T1000 (cell line): ENCODE results near the gene PRKCH.

Experiments
- DNase-seq: peaks from one replicate; lab custom pipeline; 2025; ENCODE audit warnings: mixed read lengths; lab: John Stamatoyannopoulos, UW

PRKCH gene

DNA sequence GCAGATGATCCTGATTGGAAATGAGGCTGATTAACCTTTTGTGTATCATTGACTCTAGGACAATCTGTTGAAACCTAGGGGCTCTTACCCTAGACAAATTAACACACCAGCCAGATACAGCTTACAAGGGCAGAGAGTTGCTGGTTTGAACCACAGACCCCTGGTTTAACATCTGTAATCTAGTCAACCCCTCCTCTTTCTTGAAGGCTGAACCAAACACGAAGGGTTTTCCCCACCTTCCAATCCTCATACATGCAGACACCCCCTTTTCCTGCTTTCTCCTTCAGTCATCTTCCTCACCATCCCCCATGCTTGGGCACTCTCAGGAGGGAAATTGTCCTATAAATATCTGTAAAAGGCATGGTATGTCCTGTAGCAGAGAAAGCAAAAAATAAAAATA lies 247.9 kb downstream of the PRKCH start:
- DNase-seq, result no peak

- peak; percentile 35 for DNase-seq
Observed at GRCh38 chr14:61569812-61570548, 248.6 kb downstream of the PRKCH start.

GRCh38 chr14:61570549-61571290 lies 249.3 kb downstream of the PRKCH start:
- DNase-seq, result no peak

- DNase-seq, result no peak
Observed at GRCh38 chr14:61571917-61572316, 250.5 kb downstream of the PRKCH start.

DNA sequence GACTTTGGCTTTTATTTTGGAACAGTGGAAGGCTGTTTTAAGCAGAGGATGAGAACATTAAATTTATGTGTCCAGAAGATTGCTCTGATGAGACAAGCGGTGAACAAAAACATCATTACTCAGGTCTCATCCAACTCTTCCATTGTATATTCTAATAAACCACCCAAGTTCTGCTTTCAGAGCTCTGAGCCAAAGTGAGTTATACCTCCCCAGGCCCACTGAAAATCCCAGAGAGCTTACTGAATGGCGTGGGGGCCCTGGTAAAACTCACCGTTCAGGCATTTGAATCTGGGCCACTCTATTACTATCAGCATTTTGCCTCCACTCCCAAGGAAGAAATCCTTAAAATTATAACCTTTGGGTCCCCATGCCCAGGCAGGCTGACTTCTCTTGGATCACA lies 251.9 kb downstream of the PRKCH start:
- no peak for DNase-seq

GRCh38 chr14:61573748-61574513 lies 252.6 kb downstream of the PRKCH start:
- DNase-seq, result no peak

GRCh38 chr14:61574514-61574807 lies 253.1 kb downstream of the PRKCH start:
- DNase-seq, result no peak

- DNase-seq, result no peak
Observed at GRCh38 chr14:61575126-61575525, 253.7 kb downstream of the PRKCH start.

- no peak for DNase-seq
Observed at GRCh38 chr14:61575551-61576150, 254.3 kb downstream of the PRKCH start.

DNA sequence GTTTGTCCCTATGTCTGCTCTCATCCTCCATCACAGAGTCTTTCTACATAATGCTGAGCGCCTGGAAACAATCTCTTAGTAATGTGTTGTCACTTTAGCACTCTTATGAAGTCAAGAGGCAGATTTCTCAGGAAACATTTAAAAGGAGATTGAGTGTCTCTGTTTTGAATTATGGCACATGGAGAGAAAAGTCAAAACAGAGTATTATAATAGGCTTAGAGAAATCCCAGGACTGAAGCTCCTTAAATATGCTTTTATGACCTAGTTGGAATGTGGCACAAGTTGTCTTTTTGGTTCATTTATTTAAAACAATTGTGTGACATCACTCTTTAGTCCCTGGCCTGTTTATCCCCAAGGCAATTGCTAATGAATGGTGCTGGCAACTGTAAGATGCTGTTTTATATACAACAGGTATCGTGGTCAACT lies 256.1 kb downstream of the PRKCH start:
- no peak for DNase-seq

DNA sequence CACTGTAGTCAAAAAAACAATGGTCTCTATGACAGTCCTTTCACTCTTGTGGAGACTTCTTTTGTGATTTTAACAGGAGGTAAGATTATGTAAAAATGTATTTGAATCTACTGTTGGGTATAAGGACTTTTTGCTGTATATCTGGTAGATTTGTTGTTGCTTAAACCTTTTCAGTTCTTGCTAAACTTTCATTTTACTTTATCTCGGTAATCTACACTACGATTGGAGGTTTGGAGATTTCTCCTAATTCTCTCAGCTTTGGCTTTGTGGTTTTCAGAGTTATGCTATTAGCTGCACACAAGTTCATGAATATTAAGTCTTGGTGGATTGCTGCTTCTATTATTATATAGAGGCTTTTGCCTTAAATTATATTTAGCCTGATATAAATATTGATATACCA lies 257.4 kb downstream of the PRKCH start:
- DNase-seq, result no peak

GRCh38 chr14:61581340-61581739 lies 260.0 kb downstream of the PRKCH start:
- DNase-seq, result no peak

DNA sequence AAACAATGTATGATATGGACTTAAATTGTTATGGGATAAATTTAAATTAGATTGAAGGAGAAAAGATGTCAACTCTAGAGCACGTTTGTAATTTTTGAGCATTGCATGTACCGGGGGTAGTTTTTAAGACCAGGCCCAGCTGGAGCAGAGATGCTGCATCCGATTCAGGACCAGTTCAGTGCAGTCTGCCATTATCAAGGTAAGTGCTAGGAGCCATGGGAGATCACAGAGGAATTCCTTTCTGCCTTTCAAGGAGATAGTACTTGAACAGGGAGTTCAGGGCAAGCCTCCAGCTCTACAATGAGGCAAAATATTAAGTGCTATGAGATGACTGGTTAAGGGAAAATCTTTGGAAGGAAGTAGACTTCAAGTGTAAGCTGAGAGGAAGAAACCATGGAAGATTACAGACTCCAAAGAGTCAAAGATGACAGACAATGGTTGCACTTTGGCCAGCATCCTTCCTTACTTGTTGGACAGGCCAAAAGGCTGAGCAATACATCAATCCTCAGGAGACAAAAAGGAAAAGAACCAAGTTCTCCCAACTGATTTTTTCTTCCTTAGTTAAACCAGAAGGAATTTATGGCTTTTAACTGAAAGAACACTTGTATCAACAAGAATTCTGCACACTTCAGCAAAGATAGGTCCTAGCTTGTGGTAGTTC lies 260.7 kb downstream of the PRKCH start:
- DNase-seq, result no peak

GRCh38 chr14:61582815-61583214 lies 261.4 kb downstream of the PRKCH start:
- no peak for DNase-seq

GRCh38 chr14:61584331-61584741 lies 263.0 kb downstream of the PRKCH start:
- no peak for DNase-seq

GRCh38 chr14:61585598-61586543 lies 264.5 kb downstream of the PRKCH start:
- DNase-seq, result no peak

- DNase-seq, result no peak
Observed at GRCh38 chr14:61586544-61587055, 265.2 kb downstream of the PRKCH start.

DNA sequence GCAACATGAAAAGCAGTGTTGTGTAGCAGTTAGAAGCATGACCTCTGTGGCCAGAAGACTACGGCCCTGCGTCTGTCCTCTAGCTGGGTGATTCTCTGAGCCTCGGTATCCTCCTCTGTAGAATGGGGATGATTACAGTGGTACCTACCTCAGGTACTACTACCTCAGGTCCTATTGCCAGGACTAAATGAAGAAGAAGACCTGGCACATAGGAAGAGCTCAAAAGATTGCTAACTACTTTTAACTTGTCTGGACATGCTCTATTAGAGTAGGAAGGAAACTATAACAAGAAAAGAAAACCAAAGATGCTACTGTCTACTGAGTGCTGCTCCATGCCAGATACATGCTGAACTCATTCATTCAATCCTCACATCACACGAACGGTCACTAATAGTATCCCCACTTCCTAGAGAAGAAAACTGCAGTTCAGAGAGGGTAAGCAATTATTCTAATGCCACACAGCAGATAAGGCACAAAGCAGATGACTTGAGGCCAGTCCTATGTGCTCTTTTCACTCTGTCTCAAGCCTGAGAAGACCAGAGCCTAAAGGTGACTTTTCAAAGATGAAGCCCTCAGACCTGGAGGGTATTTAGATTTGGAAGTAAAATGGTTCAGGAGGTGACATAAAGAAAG lies 265.8 kb downstream of the PRKCH start:
- no peak for DNase-seq

DNA sequence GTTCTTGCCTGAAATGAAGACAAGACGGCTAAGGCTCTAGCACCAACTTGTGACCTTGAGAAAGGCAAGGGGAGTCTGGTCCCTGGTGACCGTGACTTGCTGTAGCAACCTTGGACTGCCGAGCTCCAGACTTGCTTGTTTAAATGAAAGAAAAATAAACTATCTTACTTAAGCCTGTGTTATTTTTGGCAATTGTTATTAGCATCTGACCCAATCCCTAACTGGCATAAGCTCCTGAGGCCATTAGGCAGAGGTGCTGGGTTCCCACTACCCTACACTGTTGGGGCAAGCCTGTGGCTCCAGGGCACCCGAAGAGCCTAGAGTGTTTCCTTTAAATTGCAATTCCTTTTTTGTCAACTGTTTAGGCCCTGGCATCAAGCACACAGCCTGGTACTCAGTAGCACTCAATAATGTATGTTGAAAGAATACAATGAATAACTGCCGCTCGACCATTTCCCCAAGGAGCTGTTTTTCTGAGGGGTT lies 267.1 kb downstream of the PRKCH start:
- DNase-seq, result peak; percentile 33
